Transverse colon (tissue), 4 donors: Measurements from ENCODE around the gene DLX1. TPM values are rescaled to one million over a fixed set of nuclear protein-coding genes. Genes with fewer than 3 reads are reported as not detected.

Experiments
- DNase-seq: peaks from one replicate; pipeline ENCODE4 v3.0.0-alpha.2; 2019
- H3K27ac ChIP-seq, 4 donors: fragments of 200-600 bp; sonication (generic); 2 replicates each; pipeline ENCODE4 v1.5.1; 2016 to 2018; ENCODE audit warnings: inconsistent platforms in 4 of 4
- H3K27me3 ChIP-seq: fragments of 200-600 bp; sonication (generic); 2 replicates; pipeline ENCODE4 v1.5.1; 2017; ENCODE audit warnings: inconsistent platforms
- H3K36me3 ChIP-seq, 4 donors: fragments of 200-600 bp; sonication (generic); 2 replicates each; pipeline ENCODE4 v1.5.1; 2017 to 2019; ENCODE audit warnings: inconsistent platforms in 4 of 4
- H3K4me1 ChIP-seq, 4 donors: fragments of 200-600 bp; sonication (generic); 2 replicates each; pipeline ENCODE4 v1.5.1; 2017 to 2020; ENCODE audit warnings: inconsistent platforms in 4 of 4
- H3K4me3 ChIP-seq, 4 donors: fragments of 200-600 bp; sonication (generic); 1 replicate in 1 of 4; 2 replicates in 3 of 4; pipeline versions ENCODE4 v1.5.1 to v1.6.1; 2017 to 2019; ENCODE audit warnings: inconsistent platforms in 4 of 4
- H3K9me3 ChIP-seq, 2 donors: fragments of 200-600 bp; sonication (generic); 2 replicates each; pipeline ENCODE4 v1.5.1; 2017 to 2019; ENCODE audit warnings: inconsistent platforms in 2 of 2
- CTCF ChIP-seq, 5 experiments: fragments of 200-600 bp in 3 of 5; fragments of 450-650 bp in 2 of 5; sonication (generic) in 3 of 5; IDR thresholded peaks; 1 replicate in 2 of 5; 2 replicates in 3 of 5; pipeline ENCODE4 v1.5.1; 2016 to 2017; ENCODE audit warnings: antibody characterized with exemption in 5 of 5, inconsistent platforms in 3 of 5, mild to moderate bottlenecking in 2 of 5, moderate library complexity in 1 of 5
- EP300 ChIP-seq: sonication (generic); formaldehyde crosslinking; IDR thresholded peaks from one replicate; pipeline ENCODE4 v1.6.1; 2017; ENCODE audit warnings: antibody characterized with exemption, low read depth
- POLR2A ChIP-seq: fragments of 450-650 bp; IDR thresholded peaks from one replicate; pipeline ENCODE4 v1.6.1; 2016; ENCODE audit warnings: antibody characterized with exemption, mild to moderate bottlenecking, moderate library complexity
- POLR2AphosphoS5 ChIP-seq, 3 donors: sonication (generic); formaldehyde crosslinking; IDR thresholded peaks; one replicate each; pipeline ENCODE4 v1.6.1; 2016; ENCODE audit warnings: antibody characterized with exemption in 3 of 3
- WGBS, 2 donors: methylation state at CpG; one replicate each; pipeline ENCODE4 v1.1.5; 2018; ENCODE audit warnings: low coverage in 1 of 2; 5-methylcytosine and 5-hydroxymethylcytosine counted together
- in situ Hi-C, 4 donors: fragments of 200-750 bp; cut with MboI; loops; one replicate each; pipeline versions ENCODE4 v1.15.0 to v1.15.1; 2017; ENCODE audit warnings: low sequenced_read_pairs in 3 of 4, low pct_ligation_motif_present in 1 of 4, low pct_unique_long_range_greater_than_20kb in 1 of 4
- intact Hi-C: fragments of 100-400 bp; cut with DNase I; formaldehyde crosslinking; loops from one replicate; pipeline ENCODE4 v1.15.1; 2023; ENCODE audit warnings: low total_unique reads
- total RNA-seq, 4 donors: library from RNA; depleted of rRNA; stranded (reverse); fragments of >200 nt; gene quantifications; one replicate each; pipeline ENCODE4 v1.1.0, GENCODE V29; 2016

DLX1 gene
- total RNA-seq, 4 donors from 2014 or later, result not detected

- H3K4me1 ChIP-seq, result peaks cover 0 to 3% (median 0%) of the 10 kb centered on the region in 4 donors
- H3K27ac ChIP-seq, result no peak overlapping the region
- in situ Hi-C loops (no loop called here), intact Hi-C loops (no loop called here)
- 89 to 98% methylated on average over 1 of the region's 1 CpG for WGBS, 2 donors
- H3K36me3 ChIP-seq, result no peaks in the 10 kb centered on the region
- H3K27me3 ChIP-seq, result peaks cover 11% of the 10 kb centered on the region
- H3K4me3 ChIP-seq, result no peak overlapping the region
- H3K9me3 ChIP-seq, result no peaks in the 10 kb centered on the region
- TF ChIP-seq EP300, result no peak
- no peak for TF ChIP-seq POLR2A
- TF ChIP-seq CTCF (IDR thresholded peaks at IDR 0.05), result no peak
- TF ChIP-seq POLR2AphosphoS5 (IDR thresholded peaks at IDR 0.05), result no peak
- no peak for DNase-seq
These were observed 11.1 kb upstream of the DLX1 start for GRCh38 chr2:172074254-172074653.

GRCh38 chr2:172079416-172079815 is 5.9 kb upstream of the DLX1 start:
- Histone ChIP-seq H3K4me3 (no peak overlapping the region), H3K9me3 (no peaks in the 10 kb centered on the region), H3K4me1 (peaks cover 4 to 25% (median 12%) of the 10 kb centered on the region in 4 donors), H3K27ac (no peak overlapping the region), H3K27me3 (peaks cover 62% of the 10 kb centered on the region), H3K36me3 (no peaks in the 10 kb centered on the region)
- TF ChIP-seq POLR2A (no peak), CTCF (IDR thresholded peaks at IDR 0.05) (no peak), POLR2AphosphoS5 (IDR thresholded peaks at IDR 0.05) (no peak), EP300 (no peak)
- DNase-seq, result no peak
- 89 to 94% methylated on average over 3 to 5 of the region's 5 CpGs for whole genome bisulfite sequencing, 2 donors
- in situ Hi-C loops (no loop called here), intact Hi-C loops (no loop called here)

- peaks cover 10 to 31% (median 18%) of the 10 kb centered on the region in 4 donors for H3K4me1 ChIP-seq
- in situ Hi-C loops, result no loop called here
- H3K27me3 ChIP-seq, result peaks cover 69% of the 10 kb centered on the region
- no peaks in the 10 kb centered on the region for H3K9me3 ChIP-seq
- TF ChIP-seq POLR2A, result no peak
- no peak for TF ChIP-seq POLR2AphosphoS5 (IDR thresholded peaks at IDR 0.05)
- no peak for TF ChIP-seq EP300
- TF ChIP-seq CTCF (IDR thresholded peaks at IDR 0.05), result no peak
- H3K27ac ChIP-seq, result no peak overlapping the region
- intact Hi-C loops, result no loop called here
- H3K36me3 ChIP-seq, result no peaks in the 10 kb centered on the region
- H3K4me3 ChIP-seq, result no peak overlapping the region
- 55 to 63% methylated on average over 23 to 38 of the region's 38 CpGs for WGBS, 2 donors
- no peak for DNase-seq
These were observed 5.3 kb upstream of the DLX1 start for GRCh38 chr2:172079838-172080640.

- peaks cover 12 to 38% (median 25%) of the 10 kb centered on the region in 4 donors for H3K4me1 ChIP-seq
- H3K27ac ChIP-seq, result no peak overlapping the region
- DNase-seq, result no peak
- TF ChIP-seq POLR2A (no peak), POLR2AphosphoS5 (IDR thresholded peaks at IDR 0.05) (no peak), EP300 (no peak), CTCF (IDR thresholded peaks at IDR 0.05) (no peak)
- H3K36me3 ChIP-seq, result no peaks in the 10 kb centered on the region
- H3K4me3 ChIP-seq, result no peak overlapping the region
- in situ Hi-C loops, result no loop called here
- WGBS, 2 donors, result 46 to 48% methylated on average over 6 to 25 of the region's 25 CpGs
- peaks cover 75% of the 10 kb centered on the region for H3K27me3 ChIP-seq
- no peaks in the 10 kb centered on the region for H3K9me3 ChIP-seq
- intact Hi-C loops, result no loop called here
These were observed 4.6 kb upstream of the DLX1 start for GRCh38 chr2:172080641-172081220.
